Liver (tissue), 3 donors: ENCODE measurements around the gene UBTD2.

Experiments used
- CTCF ChIP-seq: fragments of 150-350 bp; IDR thresholded peaks from 2 replicates; pipeline ENCODE4 v1.5.1; 2017; ENCODE audit warnings: improper control_type of control experiment, low read depth, low read length; ENCODE audit not compliant: missing input control
- RAD21 ChIP-seq, 2 donors: IDR thresholded peaks; 2 replicates each; pipeline ENCODE4 v1.6.1; 2016; ENCODE audit warnings: antibody characterized with exemption in 2 of 2, mild to moderate bottlenecking in 2 of 2
- TF ChIP-seq, protein P1 (sequence below): IDR thresholded peaks from 2 replicates; pipeline ENCODE4 v1.6.1; 2016; ENCODE audit warnings: antibody characterized with exemption
- donor health status: healthy.
- donor health status: healthy.

- TF ChIP-seq, protein P1, sequence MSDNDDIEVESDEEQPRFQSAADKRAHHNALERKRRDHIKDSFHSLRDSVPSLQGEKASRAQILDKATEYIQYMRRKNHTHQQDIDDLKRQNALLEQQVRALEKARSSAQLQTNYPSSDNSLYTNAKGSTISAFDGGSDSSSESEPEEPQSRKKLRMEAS = no peak
- TF ChIP-seq RAD21 (IDR thresholded peaks at IDR 0.05) (no peak), CTCF (no peak)
These were observed 10.3 kb upstream of the UBTD2 start for GRCh38 chr5:172293745-172294342.
